ENCODE results near the gene SFTA2.

GRCh38 chr6:30901436-30901835, 30.5 kb downstream of the SFTA2 start:
- TF ChIP-seq CTCF (IDR thresholded peaks at IDR 0.05) = no peak
- TF ChIP-seq RFX5 (IDR thresholded peaks at IDR 0.05; ENCODE audit: low read length) = no peak
- TF ChIP-seq SIN3A (IDR thresholded peaks at IDR 0.05; ENCODE audit: borderline replicate concordance, low read depth, low read length) = no peak
- no peak for TF ChIP-seq REST (IDR thresholded peaks at IDR 0.05; ENCODE audit: low read depth, low read length)
- TF ChIP-seq CHD2 (IDR thresholded peaks at IDR 0.05; ENCODE audit: low read length, partially characterized antibody) = no peak
